Measurements from ENCODE around the gene IFT80. TPM values are rescaled to one million over a fixed set of nuclear protein-coding genes. Genes with fewer than 3 reads are reported as not detected.

Gene IFT80
- total and polyA plus RNA-seq, 2 donors (not counting 1 experiment from before 2014, with no cell fraction given), result 38.4 to 75.0 TPM

GRCh38 chr3:160346511-160346910, 52.5 kb downstream of the IFT80 start:
- H3K36me3 ChIP-seq (ENCODE audit: control insufficient read depth, insufficient read depth, low read length), result no peaks in the 10 kb centered on the region
- TF ChIP-seq CTCF (conservative IDR thresholded peaks at IDR 0.05 in 1 of 2, IDR thresholded peaks at IDR 0.05 in 1 of 2; ENCODE audit: low read depth in 1 of 2, low read length in 2 of 2), result no peak
- no peak for TF ChIP-seq EZH2 (IDR thresholded peaks at IDR 0.05; ENCODE audit: low read length, missing control alignments)
- peak in 1 of 2 donors; percentile 15 for DNase-seq (ENCODE audit: low read depth in 2 of 2)
- no peak overlapping the region for H3K4me2 ChIP-seq (ENCODE audit: extremely low read depth, insufficient read depth, low read length)
- H3K27me3 ChIP-seq (ENCODE audit: control insufficient read depth, insufficient read depth, low read length), result no peaks in the 10 kb centered on the region
- no peaks in the 10 kb centered on the region for H3K9me3 ChIP-seq (ENCODE audit: control insufficient read depth, insufficient read depth, low read depth, low read length)
- H3K79me2 ChIP-seq (ENCODE audit: control insufficient read depth, insufficient read depth, low read length), result no peaks in the 10 kb centered on the region
- H3K4me3 ChIP-seq (replicated peaks in 1 of 4; ENCODE audit: control extremely low read depth in 1 of 4, insufficient read depth in 1 of 4, low read depth in 3 of 4, low read length in 4 of 4), result no peak overlapping the region
- no peaks in the 10 kb centered on the region for H3K4me1 ChIP-seq (ENCODE audit: control insufficient read depth, extremely low read depth, insufficient read depth, low read length)
- H3K27ac ChIP-seq (ENCODE audit: insufficient read depth, low read length), result no peak overlapping the region
- H2AFZ ChIP-seq (ENCODE audit: low read length), result no peak overlapping the region
- H4K20me1 ChIP-seq (ENCODE audit: control insufficient read depth, extremely low read depth, insufficient read depth, low read length), result no peaks in the 10 kb centered on the region
- no peak overlapping the region for H3K9ac ChIP-seq (ENCODE audit: insufficient read depth, low read length)

GRCh38 chr3:160343132-160343531, 55.9 kb downstream of the IFT80 start:
- peak in 1 of 2 donors; percentile 27 for TF ChIP-seq CTCF (conservative IDR thresholded peaks at IDR 0.05 in 1 of 2, IDR thresholded peaks at IDR 0.05 in 1 of 2; ENCODE audit: low read depth in 1 of 2, low read length in 2 of 2)
- no peak for TF ChIP-seq EZH2 (IDR thresholded peaks at IDR 0.05; ENCODE audit: low read length, missing control alignments)
- DNase-seq (ENCODE audit: low read depth in 2 of 2), result peak; percentile 25 to 49
- Histone ChIP-seq H4K20me1 (ENCODE audit: control insufficient read depth, extremely low read depth, insufficient read depth, low read length) (no peaks in the 10 kb centered on the region), H3K79me2 (ENCODE audit: control insufficient read depth, insufficient read depth, low read length) (no peaks in the 10 kb centered on the region), H3K4me1 (ENCODE audit: control insufficient read depth, extremely low read depth, insufficient read depth, low read length) (no peaks in the 10 kb centered on the region), H3K9ac (ENCODE audit: insufficient read depth, low read length) (no peak overlapping the region), H2AFZ (ENCODE audit: low read length) (no peak overlapping the region), H3K27ac (ENCODE audit: insufficient read depth, low read length) (no peak overlapping the region), H3K27me3 (ENCODE audit: control insufficient read depth, insufficient read depth, low read length) (no peaks in the 10 kb centered on the region), H3K9me3 (ENCODE audit: control insufficient read depth, insufficient read depth, low read depth, low read length) (no peaks in the 10 kb centered on the region), H3K4me3 (replicated peaks in 1 of 4; ENCODE audit: control extremely low read depth in 1 of 4, insufficient read depth in 1 of 4, low read depth in 3 of 4, low read length in 4 of 4) (no peak overlapping the region), H3K4me2 (ENCODE audit: extremely low read depth, insufficient read depth, low read length) (no peak overlapping the region), H3K36me3 (ENCODE audit: control insufficient read depth, insufficient read depth, low read length) (no peaks in the 10 kb centered on the region)

GRCh38 chr3:160340351-160340750, 58.7 kb downstream of the IFT80 start:
- Histone ChIP-seq H3K36me3 (ENCODE audit: control insufficient read depth, insufficient read depth, low read length) (no peaks in the 10 kb centered on the region), H3K4me3 (replicated peaks in 1 of 4; ENCODE audit: control extremely low read depth in 1 of 4, insufficient read depth in 1 of 4, low read depth in 3 of 4, low read length in 4 of 4) (no peak overlapping the region), H3K9me3 (ENCODE audit: control insufficient read depth, insufficient read depth, low read depth, low read length) (no peaks in the 10 kb centered on the region), H3K79me2 (ENCODE audit: control insufficient read depth, insufficient read depth, low read length) (no peaks in the 10 kb centered on the region), H3K4me2 (ENCODE audit: extremely low read depth, insufficient read depth, low read length) (no peak overlapping the region), H3K4me1 (ENCODE audit: control insufficient read depth, extremely low read depth, insufficient read depth, low read length) (no peaks in the 10 kb centered on the region), H3K9ac (ENCODE audit: insufficient read depth, low read length) (no peak overlapping the region), H2AFZ (ENCODE audit: low read length) (no peak overlapping the region), H3K27me3 (ENCODE audit: control insufficient read depth, insufficient read depth, low read length) (no peaks in the 10 kb centered on the region), H3K27ac (ENCODE audit: insufficient read depth, low read length) (no peak overlapping the region), H4K20me1 (ENCODE audit: control insufficient read depth, extremely low read depth, insufficient read depth, low read length) (no peaks in the 10 kb centered on the region)
- no peak for DNase-seq (ENCODE audit: low read depth in 2 of 2)
- no peak for TF ChIP-seq EZH2 (IDR thresholded peaks at IDR 0.05; ENCODE audit: low read length, missing control alignments)

Data from fibroblast of lung (primary cell).